HepG2 (cell line): ENCODE data around the gene KLHL17. TPM values are rescaled to one million over a fixed set of nuclear protein-coding genes. Genes with fewer than 3 reads are reported as not detected.
A peak's percentile ranks its signal among the peaks of the same experiment; 100 is the strongest.

Source experiments
- ATAC-seq: fragments of 200-7000 bp; cut with Tn5 transposase; 3 replicates; pipeline ENCODE4 v1.9.1; 2020; ENCODE audit warnings: mild to moderate bottlenecking, moderate library complexity
- BruUV-seq: library from RNA; stranded (reverse); fragments of 400-500 nt; replicated peaks from 2 replicates; lab custom pipeline; 2021; lab: Mats Ljungman, UMichigan
- CTCF ChIA-PET: fragments of 300-600 bp; formaldehyde crosslinking; extraction: SDS; loops from one replicate; lab custom pipeline; 2021; ENCODE audit warnings: low total read pairs, inconsistent platforms, low intra/inter-chr PET ratio; lab: Yijun Ruan, JAX
- POLR2A ChIA-PET: fragments of 350-600 bp; sonication (Branson Sonifier 250); formaldehyde crosslinking; loops from one replicate; lab custom pipeline; 2020; ENCODE audit warnings: antibody characterized with exemption, inconsistent platforms; lab: Yijun Ruan, JAX
- DNase-seq: peaks from one replicate; pipeline ENCODE4 v3.0.0-alpha.2; 2015; ENCODE audit warnings: low spot score
- FAIRE-seq: peaks from 3 replicates; lab custom pipeline; 2011; peaks lifted over from hg19 to GRCh38; lab: Jason Lieb, UNC
- H2AFZ ChIP-seq: one replicate; pipeline ENCODE4 v1.6.1; 2011; ENCODE audit warnings: low read length, inconsistent platforms
- H3K27ac ChIP-seq: fragments of 300-600 bp; 3 replicates; pipeline ENCODE4 v1.8.0; 2011; ENCODE audit warnings: mixed run types, mild to moderate bottlenecking, mixed read lengths, low read length, inconsistent platforms; ENCODE audit not compliant: insufficient read depth; ENCODE audit errors: extremely low read length
- H3K27me3 ChIP-seq, 2 experiments: fragments of 200-600 bp in 1 of 2; 2 replicates in 1 of 2; 3 replicates in 1 of 2; pipeline versions ENCODE4 v1.6.0 to v1.8.0; 2011; ENCODE audit warnings: low read length in 2 of 2, mild to moderate bottlenecking in 2 of 2, moderate library complexity in 2 of 2, inconsistent platforms in 1 of 2; ENCODE audit not compliant: insufficient read depth in 2 of 2, control insufficient read depth in 1 of 2
- H3K36me3 ChIP-seq, 2 experiments: fragments of 200-600 bp in 1 of 2; replicated peaks in 1 of 2; 2 replicates in 1 of 2; 3 replicates in 1 of 2; pipeline versions ENCODE4 v1.5.1 to v1.8.0; 2011; ENCODE audit warnings: low read length in 2 of 2, inconsistent platforms in 1 of 2; ENCODE audit not compliant: insufficient read depth in 2 of 2, control insufficient read depth in 1 of 2
- H3K4me1 ChIP-seq: 2 replicates; pipeline ENCODE4 v1.5.1; 2012; ENCODE audit warnings: low read length, inconsistent platforms; ENCODE audit not compliant: insufficient read depth
- H3K4me2 ChIP-seq: 2 replicates; pipeline ENCODE4 v1.6.0; 2011; ENCODE audit warnings: low read depth, low read length, inconsistent platforms
- H3K4me3 ChIP-seq, 3 experiments: fragments of 200-600 bp in 1 of 3; sonication (generic), shearing (Covaris generic) in 1 of 3; replicated peaks in 1 of 3; 2 replicates each; pipeline ENCODE4 v1.5.1; 2011 to 2016; ENCODE audit warnings: low read length in 3 of 3, inconsistent platforms in 2 of 3, low read depth in 2 of 3, mild to moderate bottlenecking in 2 of 3, control low read depth in 1 of 3, mixed read lengths in 1 of 3; ENCODE audit not compliant: insufficient read depth in 1 of 3
- H3K79me2 ChIP-seq: one replicate; pipeline ENCODE4 v1.6.1; 2011; ENCODE audit warnings: low read length, inconsistent platforms; ENCODE audit not compliant: insufficient read depth
- H3K9ac ChIP-seq: 2 replicates; pipeline ENCODE4 v1.6.0; 2011; ENCODE audit warnings: mild to moderate bottlenecking, low read depth, low read length, inconsistent platforms; ENCODE audit not compliant: insufficient read depth
- H3K9me3 ChIP-seq: 2 replicates; pipeline ENCODE4 v1.5.1; 2012; ENCODE audit warnings: mild to moderate bottlenecking, low read length
- H4K20me1 ChIP-seq: 2 replicates; pipeline ENCODE4 v1.6.0; 2011; ENCODE audit warnings: inconsistent platforms, mild to moderate bottlenecking, low read length, moderate library complexity; ENCODE audit not compliant: insufficient read depth
- ATF7 ChIP-seq, 2 experiments: fragments of 450-650 bp in 1 of 2; sonication (generic) in 1 of 2; formaldehyde crosslinking in 1 of 2; IDR thresholded peaks; 2 replicates each; pipeline versions ENCODE4 v1.4.0 to v1.6.1; 2016 to 2020; ENCODE audit warnings: antibody characterized with exemption in 1 of 2, mild to moderate bottlenecking in 1 of 2, missing genetic modification reagents in 1 of 2
- CCAR2 ChIP-seq: fragments of 200-400 bp; formaldehyde crosslinking; optimal IDR thresholded peaks from 2 replicates; pipeline ENCODE3; 2018; ENCODE audit warnings: low read depth, mild to moderate bottlenecking, low read length, moderate library complexity
- GATAD1 ChIP-seq: IDR thresholded peaks from 2 replicates; pipeline ENCODE4 v1.6.1; 2016; ENCODE audit warnings: missing genetic modification reagents, missing compliant biosample characterization
- RBFOX2 ChIP-seq: fragments of 200-400 bp; formaldehyde crosslinking; IDR thresholded peaks from 2 replicates; pipeline ENCODE4 v1.6.1; 2017; ENCODE audit warnings: low read depth, mild to moderate bottlenecking, low read length
- TCF12 ChIP-seq, 2 experiments: fragments of 450-650 bp in 1 of 2; sonication (generic) in 1 of 2; formaldehyde crosslinking in 1 of 2; IDR thresholded peaks; 2 replicates each; pipeline versions ENCODE4 v1.6.1 to v1.8.0; 2017 to 2022; ENCODE audit warnings: antibody characterized with exemption in 1 of 2, mild to moderate bottlenecking in 1 of 2, missing genetic modification reagents in 1 of 2, moderate library complexity in 1 of 2
- ZNF326 ChIP-seq: sonication (generic); formaldehyde crosslinking; IDR thresholded peaks from 2 replicates; pipeline ENCODE4 v1.4.0; 2020; ENCODE audit warnings: missing genetic modification reagents, borderline replicate concordance
- ZNF660 ChIP-seq: sonication (generic); formaldehyde crosslinking; IDR thresholded peaks from 2 replicates; pipeline ENCODE4 v1.5.1; 2020; ENCODE audit warnings: mild to moderate bottlenecking, low read depth, missing genetic modification reagents, borderline replicate concordance
- WGBS: methylation state at CpG from one replicate; pipeline ENCODE4 v1.1.6; 2017; ENCODE audit warnings: low lambda C conversion rate; 5-methylcytosine and 5-hydroxymethylcytosine counted together
- in situ Hi-C: cut with HindIII; loops from 2 replicates; pipeline ENCODE4 v1.10.0; 2017; ENCODE audit warnings: low pct_unique_long_range_greater_than_20kb; ENCODE audit not compliant: extremely low pct_ligation_motif_present
- intact Hi-C: fragments of 100-400 bp; cut with micrococcal nuclease; formaldehyde crosslinking; loops from one replicate; pipeline ENCODE4 v1.10.0; 2022; ENCODE audit not compliant: unreplicated experiment
- polyA plus RNA-seq, 8 experiments: library from polyadenylated mRNA; depleted of rRNA in 3 of 8; stranded (reverse) in 7 of 8; unstranded in 1 of 8; fragments of >200 nt; fragmentation: Illumina TruSeq in 4 of 8; extraction: Trizol in 4 of 8; gene quantifications; 2 replicates each; pipeline versions ENCODE4 v1.2.1 to v1.2.3, GENCODE V29; 2011 to 2016; ENCODE audit warnings: low read depth in 4 of 8, missing spikeins in 1 of 8, mixed read lengths in 1 of 8; ENCODE audit not compliant: insufficient read depth in 1 of 8
- total RNA-seq, 5 experiments: library from RNA; depleted of rRNA; stranded (reverse); fragments of >200 nt; fragmentation: Illumina TruSeq; extraction: Trizol; gene quantifications; 2 replicates each; pipeline ENCODE4 v1.2.3, GENCODE V29; 2016; ENCODE audit warnings: low read depth in 1 of 5
- TF ChIP-seq, protein P1 (sequence below): IDR thresholded peaks from 2 replicates; pipeline ENCODE4 v1.6.1; 2012; ENCODE audit warnings: inconsistent platforms
- TF ChIP-seq, protein P2 (sequence below): sonication (generic); formaldehyde crosslinking; IDR thresholded peaks from 2 replicates; pipeline ENCODE4 v1.8.1; 2023; ENCODE audit warnings: mild to moderate bottlenecking, inconsistent platforms, moderate library complexity, missing genetic modification reagents, borderline replicate concordance
- TF ChIP-seq, protein P3 (sequence below): sonication (generic); formaldehyde crosslinking; IDR thresholded peaks from 2 replicates; pipeline ENCODE4 v1.4.0; 2020; ENCODE audit warnings: missing genetic modification reagents
- TF ChIP-seq, protein P4 (sequence below): IDR thresholded peaks from 2 replicates; pipeline ENCODE4 v1.6.1; 2016; ENCODE audit warnings: low read depth, missing genetic modification reagents, missing compliant biosample characterization
- TF ChIP-seq, protein P5 (sequence below): sonication (generic); formaldehyde crosslinking; IDR thresholded peaks from 2 replicates; pipeline ENCODE4 v1.4.0; 2020; ENCODE audit warnings: missing genetic modification reagents

Gene KLHL17
- total and polyA plus RNA-seq, 2 of the 13 experiments (the other 11 are each of a cell fraction or from before 2014, with no cell fraction given): 9.3 to 24.7 TPM

DNA sequence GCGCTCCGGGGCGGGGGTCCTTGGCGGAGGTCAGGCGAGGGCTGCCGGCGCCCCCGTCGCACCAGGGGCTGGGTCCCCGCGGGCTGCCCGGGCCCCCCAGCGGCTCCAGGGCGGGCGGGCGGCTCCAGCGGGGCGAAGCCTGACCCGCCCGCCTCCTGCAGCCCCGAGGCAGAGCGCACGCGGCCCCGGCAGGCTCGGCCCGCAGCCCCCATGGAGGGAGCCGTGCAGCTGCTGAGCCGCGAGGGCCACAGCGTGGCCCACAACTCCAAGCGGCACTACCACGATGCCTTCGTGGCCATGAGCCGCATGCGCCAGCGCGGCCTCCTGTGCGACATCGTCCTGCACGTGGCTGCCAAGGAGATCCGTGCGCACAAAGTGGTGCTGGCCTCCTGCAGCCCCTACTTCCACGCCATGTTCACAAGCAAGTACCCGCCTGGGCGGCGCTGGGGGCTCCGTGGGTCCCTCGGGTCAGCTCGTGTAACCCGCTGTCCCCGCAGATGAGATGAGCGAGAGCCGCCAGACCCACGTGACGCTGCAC, 817 bp downstream of the KLHL17 start:
- Histone ChIP-seq H3K79me2 (peaks cover 21% of the 10 kb centered on the region), H3K27ac (no peak overlapping the region), H3K4me1 (peaks cover 25% of the 10 kb centered on the region), H2AFZ (no peak overlapping the region), H3K9ac (peak overlapping the region; percentile 67), H3K9me3 (no peaks in the 10 kb centered on the region), H3K4me3 (peak overlapping the region; percentile 83 to 100 (median 99); a peak in 5 of 6 replicates), H3K27me3 (peaks cover 0 to 4% of the 10 kb centered on the region in 2 experiments; a peak in 1 of 5 replicates), H3K36me3 (peaks cover 6 to 18% of the 10 kb centered on the region in 2 experiments), H3K4me2 (peak overlapping the region; percentile 88), H4K20me1 (peaks cover 13% of the 10 kb centered on the region)
- no peak for DNase-seq
- ChIA-PET CTCF (no interaction called here), POLR2A (no interaction called here)
- 93% methylated on average over 3 of the region's 56 CpGs for WGBS
- in situ Hi-C loops (no loop called here), intact Hi-C loops (no loop called here)
- FAIRE-seq: no peak
- ATAC-seq: no peak
- BruUV-seq: no TSS peak
- TF ChIP-seq, protein P1, sequence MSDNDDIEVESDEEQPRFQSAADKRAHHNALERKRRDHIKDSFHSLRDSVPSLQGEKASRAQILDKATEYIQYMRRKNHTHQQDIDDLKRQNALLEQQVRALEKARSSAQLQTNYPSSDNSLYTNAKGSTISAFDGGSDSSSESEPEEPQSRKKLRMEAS: peak; percentile 62; the same call in 1 of the 2 replicates
- TF ChIP-seq, protein P2, sequence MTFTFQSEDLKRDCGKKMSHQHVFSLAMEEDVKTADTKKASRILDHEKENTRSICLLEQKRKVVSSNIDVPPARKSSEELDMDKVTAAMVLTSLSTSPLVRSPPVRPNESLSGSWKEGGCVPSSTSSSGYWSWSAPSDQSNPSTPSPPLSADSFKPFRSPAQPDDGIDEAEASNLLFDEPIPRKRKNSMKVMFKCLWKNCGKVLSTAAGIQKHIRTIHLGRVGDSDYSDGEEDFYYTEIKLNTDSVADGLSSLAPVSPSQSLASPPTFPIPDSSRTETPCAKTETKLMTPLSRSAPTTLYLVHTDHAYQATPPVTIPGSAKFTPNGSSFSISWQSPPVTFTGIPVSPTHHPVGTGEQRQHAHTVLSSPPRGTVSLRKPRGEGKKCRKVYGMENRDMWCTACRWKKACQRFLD (CRISPR knock-in tag): no peak
- TF ChIP-seq, protein P3, sequence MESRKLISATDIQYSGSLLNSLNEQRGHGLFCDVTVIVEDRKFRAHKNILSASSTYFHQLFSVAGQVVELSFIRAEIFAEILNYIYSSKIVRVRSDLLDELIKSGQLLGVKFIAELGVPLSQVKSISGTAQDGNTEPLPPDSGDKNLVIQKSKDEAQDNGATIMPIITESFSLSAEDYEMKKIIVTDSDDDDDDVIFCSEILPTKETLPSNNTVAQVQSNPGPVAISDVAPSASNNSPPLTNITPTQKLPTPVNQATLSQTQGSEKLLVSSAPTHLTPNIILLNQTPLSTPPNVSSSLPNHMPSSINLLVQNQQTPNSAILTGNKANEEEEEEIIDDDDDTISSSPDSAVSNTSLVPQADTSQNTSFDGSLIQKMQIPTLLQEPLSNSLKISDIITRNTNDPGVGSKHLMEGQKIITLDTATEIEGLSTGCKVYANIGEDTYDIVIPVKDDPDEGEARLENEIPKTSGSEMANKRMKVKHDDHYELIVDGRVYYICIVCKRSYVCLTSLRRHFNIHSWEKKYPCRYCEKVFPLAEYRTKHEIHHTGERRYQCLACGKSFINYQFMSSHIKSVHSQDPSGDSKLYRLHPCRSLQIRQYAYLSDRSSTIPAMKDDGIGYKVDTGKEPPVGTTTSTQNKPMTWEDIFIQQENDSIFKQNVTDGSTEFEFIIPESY (CRISPR knock-in tag): peak; percentile 86
- TF ChIP-seq ATF7 (IDR thresholded peaks at IDR 0.05) (no peak), ATF7 (CRISPR knock-in tag; IDR thresholded peaks at IDR 0.05) (no peak), CCAR2 (no peak), TCF12 (IDR thresholded peaks at IDR 0.05) (no peak), TCF12 (CRISPR knock-in tag; IDR thresholded peaks at IDR 0.05) (no peak), GATAD1 (CRISPR knock-in tag) (no peak), RBFOX2 (peak; percentile 33; the same call in 1 of the 2 replicates), ZNF660 (CRISPR knock-in tag) (no peak), ZNF326 (no peak)
- TF ChIP-seq, protein P4, sequence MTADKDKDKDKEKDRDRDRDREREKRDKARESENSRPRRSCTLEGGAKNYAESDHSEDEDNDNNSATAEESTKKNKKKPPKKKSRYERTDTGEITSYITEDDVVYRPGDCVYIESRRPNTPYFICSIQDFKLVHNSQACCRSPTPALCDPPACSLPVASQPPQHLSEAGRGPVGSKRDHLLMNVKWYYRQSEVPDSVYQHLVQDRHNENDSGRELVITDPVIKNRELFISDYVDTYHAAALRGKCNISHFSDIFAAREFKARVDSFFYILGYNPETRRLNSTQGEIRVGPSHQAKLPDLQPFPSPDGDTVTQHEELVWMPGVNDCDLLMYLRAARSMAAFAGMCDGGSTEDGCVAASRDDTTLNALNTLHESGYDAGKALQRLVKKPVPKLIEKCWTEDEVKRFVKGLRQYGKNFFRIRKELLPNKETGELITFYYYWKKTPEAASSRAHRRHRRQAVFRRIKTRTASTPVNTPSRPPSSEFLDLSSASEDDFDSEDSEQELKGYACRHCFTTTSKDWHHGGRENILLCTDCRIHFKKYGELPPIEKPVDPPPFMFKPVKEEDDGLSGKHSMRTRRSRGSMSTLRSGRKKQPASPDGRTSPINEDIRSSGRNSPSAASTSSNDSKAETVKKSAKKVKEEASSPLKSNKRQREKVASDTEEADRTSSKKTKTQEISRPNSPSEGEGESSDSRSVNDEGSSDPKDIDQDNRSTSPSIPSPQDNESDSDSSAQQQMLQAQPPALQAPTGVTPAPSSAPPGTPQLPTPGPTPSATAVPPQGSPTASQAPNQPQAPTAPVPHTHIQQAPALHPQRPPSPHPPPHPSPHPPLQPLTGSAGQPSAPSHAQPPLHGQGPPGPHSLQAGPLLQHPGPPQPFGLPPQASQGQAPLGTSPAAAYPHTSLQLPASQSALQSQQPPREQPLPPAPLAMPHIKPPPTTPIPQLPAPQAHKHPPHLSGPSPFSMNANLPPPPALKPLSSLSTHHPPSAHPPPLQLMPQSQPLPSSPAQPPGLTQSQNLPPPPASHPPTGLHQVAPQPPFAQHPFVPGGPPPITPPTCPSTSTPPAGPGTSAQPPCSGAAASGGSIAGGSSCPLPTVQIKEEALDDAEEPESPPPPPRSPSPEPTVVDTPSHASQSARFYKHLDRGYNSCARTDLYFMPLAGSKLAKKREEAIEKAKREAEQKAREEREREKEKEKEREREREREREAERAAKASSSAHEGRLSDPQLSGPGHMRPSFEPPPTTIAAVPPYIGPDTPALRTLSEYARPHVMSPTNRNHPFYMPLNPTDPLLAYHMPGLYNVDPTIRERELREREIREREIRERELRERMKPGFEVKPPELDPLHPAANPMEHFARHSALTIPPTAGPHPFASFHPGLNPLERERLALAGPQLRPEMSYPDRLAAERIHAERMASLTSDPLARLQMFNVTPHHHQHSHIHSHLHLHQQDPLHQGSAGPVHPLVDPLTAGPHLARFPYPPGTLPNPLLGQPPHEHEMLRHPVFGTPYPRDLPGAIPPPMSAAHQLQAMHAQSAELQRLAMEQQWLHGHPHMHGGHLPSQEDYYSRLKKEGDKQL (CRISPR knock-in tag): no peak
- TF ChIP-seq, protein P5, sequence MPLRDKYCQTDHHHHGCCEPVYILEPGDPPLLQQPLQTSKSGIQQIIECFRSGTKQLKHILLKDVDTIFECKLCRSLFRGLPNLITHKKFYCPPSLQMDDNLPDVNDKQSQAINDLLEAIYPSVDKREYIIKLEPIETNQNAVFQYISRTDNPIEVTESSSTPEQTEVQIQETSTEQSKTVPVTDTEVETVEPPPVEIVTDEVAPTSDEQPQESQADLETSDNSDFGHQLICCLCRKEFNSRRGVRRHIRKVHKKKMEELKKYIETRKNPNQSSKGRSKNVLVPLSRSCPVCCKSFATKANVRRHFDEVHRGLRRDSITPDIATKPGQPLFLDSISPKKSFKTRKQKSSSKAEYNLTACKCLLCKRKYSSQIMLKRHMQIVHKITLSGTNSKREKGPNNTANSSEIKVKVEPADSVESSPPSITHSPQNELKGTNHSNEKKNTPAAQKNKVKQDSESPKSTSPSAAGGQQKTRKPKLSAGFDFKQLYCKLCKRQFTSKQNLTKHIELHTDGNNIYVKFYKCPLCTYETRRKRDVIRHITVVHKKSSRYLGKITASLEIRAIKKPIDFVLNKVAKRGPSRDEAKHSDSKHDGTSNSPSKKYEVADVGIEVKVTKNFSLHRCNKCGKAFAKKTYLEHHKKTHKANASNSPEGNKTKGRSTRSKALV (CRISPR knock-in tag): no peak
